Stimulated activated naive B cell treated with anti-CD40 and anti-IgM and Interleukin-4, amounts not matched to agents 10 μg/mL and 1 μg/mL and 100 μg/mL, for 72 hours (primary cell): ENCODE measurements around the gene GAGE1.

Experiments
- ATAC-seq, 2 donors: fragments of 150-1000 bp; cut with Tn5 transposase; replicated peaks; 2 replicates each; pipeline ENCODE4 v1.10.0; 2021; ENCODE audit warnings: moderate library complexity in 1 of 2
- DNase-seq: peaks from one replicate; pipeline ENCODE4 v3.0.0; 2021
- H3K27ac Mint-ChIP-seq: one replicate; pipeline ENCODE4 v1.8.0; 2022; ENCODE audit warnings: mild to moderate bottlenecking, mixed read lengths
- H3K27me3 Mint-ChIP-seq, 2 donors: one replicate each; pipeline ENCODE4 v1.8.0; 2022; ENCODE audit warnings: mixed read lengths in 2 of 2
- H3K36me3 Mint-ChIP-seq, 2 donors: one replicate each; pipeline ENCODE4 v1.8.0; 2022; ENCODE audit warnings: mixed read lengths in 2 of 2, mild to moderate bottlenecking in 1 of 2
- H3K4me1 Mint-ChIP-seq, 2 donors: one replicate each; pipeline ENCODE4 v1.8.0; 2022; ENCODE audit warnings: mixed read lengths in 2 of 2, mild to moderate bottlenecking in 1 of 2
- H3K4me3 Mint-ChIP-seq, 2 donors: one replicate each; pipeline ENCODE4 v1.8.0; 2022; ENCODE audit warnings: mild to moderate bottlenecking in 2 of 2, mixed read lengths in 2 of 2, moderate library complexity in 1 of 2
- H3K9me3 Mint-ChIP-seq, 2 donors: one replicate each; pipeline ENCODE4 v1.8.0; 2022; ENCODE audit warnings: mixed read lengths in 2 of 2, mild to moderate bottlenecking in 1 of 2

Gene GAGE1

DNA sequence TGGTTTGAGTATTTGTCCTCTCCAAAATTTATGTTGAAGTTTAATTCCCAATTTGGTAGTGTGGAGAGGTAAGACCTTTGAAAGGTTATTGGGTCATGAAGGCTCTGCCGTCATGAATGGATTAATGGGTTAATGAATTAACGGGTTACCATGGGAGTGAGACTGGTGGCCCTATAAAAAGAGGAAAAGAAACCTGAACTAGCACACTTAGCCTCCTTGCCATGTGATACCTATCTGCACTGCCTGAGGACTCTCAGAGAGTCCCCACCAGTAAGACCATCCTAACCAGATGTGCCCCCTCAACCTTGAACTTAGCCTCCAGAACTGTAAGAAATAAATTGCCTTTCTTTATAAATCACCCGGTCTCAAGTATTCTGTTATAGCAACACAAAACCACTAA is 57.7 kb downstream of the GAGE1 start:
- DNase-seq (no peak), ATAC-seq (peak; percentile 42 to 45)
- H3K4me3 Mint-ChIP-seq: no peak overlapping the region
- H3K27me3 Mint-ChIP-seq: peaks cover 0 to 16% of the 10 kb centered on the region in 2 donors
- no peaks in the 10 kb centered on the region for H3K36me3 Mint-ChIP-seq
- H3K27ac Mint-ChIP-seq: no peak overlapping the region
- peaks cover 0 to 2% of the 10 kb centered on the region in 2 donors for H3K4me1 Mint-ChIP-seq
- no peaks in the 10 kb centered on the region for H3K9me3 Mint-ChIP-seq
